Neural cell (in vitro differentiated cells): ENCODE measurements around the gene AGBL1. TPM values are rescaled to one million over a fixed set of nuclear protein-coding genes. Genes with fewer than 3 reads are reported as not detected.

Source experiments
- H2AFZ ChIP-seq: fragments of 200-600, 300-800 bp; sonication (generic), shearing (Covaris generic); 2 replicates; pipeline ENCODE4 v1.6.0; 2014; ENCODE audit warnings: low read depth, mild to moderate bottlenecking, antibody characterized with exemption, low read length, moderate library complexity
- H3F3A ChIP-seq: fragments of 200-600 bp; shearing (Covaris generic); 2 replicates; pipeline ENCODE4 v1.6.1; 2016; ENCODE audit warnings: mild to moderate bottlenecking, moderate library complexity, mixed read lengths, antibody characterized with exemption, low read length; ENCODE audit not compliant: insufficient read depth, poor library complexity, severe bottlenecking
- H3K27ac ChIP-seq: fragments of 200-600, 300-800 bp; sonication (generic), shearing (Covaris generic); 2 replicates; pipeline ENCODE4 v1.5.1; 2014; ENCODE audit warnings: mild to moderate bottlenecking, low read length, moderate library complexity
- H3K27me3 ChIP-seq: fragments of 300-800, 200-600 bp; sonication (generic), shearing (Covaris generic); 2 replicates; pipeline ENCODE4 v1.6.0; 2014; ENCODE audit warnings: mild to moderate bottlenecking, low read depth, low read length, moderate library complexity; ENCODE audit not compliant: insufficient read depth
- H3K36me3 ChIP-seq: fragments of 300-800, 200-600 bp; sonication (generic), shearing (Covaris generic); 2 replicates; pipeline ENCODE4 v1.5.1; 2014; ENCODE audit warnings: mild to moderate bottlenecking, antibody characterized with exemption, low read length, moderate library complexity; ENCODE audit not compliant: insufficient read depth
- H3K4me2 ChIP-seq: fragments of 300-800, 200-600 bp; sonication (generic), shearing (Covaris generic); 2 replicates; pipeline ENCODE4 v1.6.0; 2014; ENCODE audit warnings: mild to moderate bottlenecking, low read length
- H3K4me3 ChIP-seq: fragments of 300-800, 200-600 bp; sonication (generic), shearing (Covaris generic); 2 replicates; pipeline ENCODE4 v1.5.1; 2014; ENCODE audit warnings: mild to moderate bottlenecking, low read length, moderate library complexity
- H3K79me2 ChIP-seq: fragments of 200-600 bp; shearing (Covaris generic); replicated peaks from 2 replicates; pipeline ENCODE4 v1.6.0; 2014; ENCODE audit warnings: mild to moderate bottlenecking, low read length, moderate library complexity; ENCODE audit not compliant: insufficient read depth
- H3K9ac ChIP-seq: fragments of 300-800, 200-600 bp; sonication (generic), shearing (Covaris generic); 2 replicates; pipeline ENCODE4 v1.6.1; 2016; ENCODE audit warnings: mild to moderate bottlenecking, low read length, mixed read lengths
- H3K9me2 ChIP-seq: fragments of 200-600 bp; shearing (Covaris generic); 2 replicates; pipeline ENCODE4 v1.6.1; 2016; ENCODE audit warnings: mild to moderate bottlenecking, low read length, mixed read lengths; ENCODE audit not compliant: insufficient read depth
- H3K9me3 ChIP-seq: fragments of 200-600, 300-800 bp; sonication (generic), shearing (Covaris generic); 2 replicates; pipeline ENCODE4 v1.6.1; 2016; ENCODE audit warnings: mild to moderate bottlenecking, mixed run types, low read length, moderate library complexity, mixed read lengths
- H4K20me1 ChIP-seq: fragments of 200-600 bp; shearing (Covaris generic); 2 replicates; pipeline ENCODE4 v1.6.1; 2016; ENCODE audit warnings: mild to moderate bottlenecking, mixed run types; ENCODE audit not compliant: insufficient read depth
- CTCF ChIP-seq: fragments of 450-650 bp; IDR thresholded peaks from 2 replicates; pipeline ENCODE4 v1.5.1; 2014; ENCODE audit warnings: antibody characterized with exemption, mild to moderate bottlenecking, moderate library complexity; ENCODE audit not compliant: poor library complexity, severe bottlenecking
- EP300 ChIP-seq: fragments of 450-650 bp; conservative IDR thresholded peaks from 2 replicates; pipeline ENCODE4 v1.6.1; 2014; ENCODE audit warnings: antibody characterized with exemption, mild to moderate bottlenecking, moderate library complexity; ENCODE audit not compliant: poor library complexity, severe bottlenecking
- EZH2 ChIP-seq: fragments of 200-600, 300-800 bp; shearing (Covaris generic), sonication (generic); IDR thresholded peaks from 2 replicates; pipeline ENCODE4 v1.6.1; 2014; ENCODE audit warnings: antibody characterized with exemption, low read length, borderline replicate concordance, mild to moderate bottlenecking; ENCODE audit not compliant: insufficient read depth, poor library complexity, severe bottlenecking
- MXI1 ChIP-seq: fragments of 450-650 bp; conservative IDR thresholded peaks from 2 replicates; pipeline ENCODE4 v1.6.1; 2014; ENCODE audit warnings: antibody characterized with exemption, mild to moderate bottlenecking; ENCODE audit not compliant: poor library complexity, severe bottlenecking
- POLR2AphosphoS5 ChIP-seq: IDR thresholded peaks from 2 replicates; pipeline ENCODE4 v1.6.1; 2012
- RAD21 ChIP-seq: fragments of 450-650 bp; conservative IDR thresholded peaks from 2 replicates; pipeline ENCODE4 v1.6.1; 2014; ENCODE audit warnings: antibody characterized with exemption, mild to moderate bottlenecking, moderate library complexity
- REST ChIP-seq: IDR thresholded peaks from 2 replicates; pipeline ENCODE4 v1.6.1; 2012; ENCODE audit warnings: borderline replicate concordance
- SMC3 ChIP-seq: fragments of 450-650 bp; conservative IDR thresholded peaks from 2 replicates; pipeline ENCODE4 v1.6.1; 2014; ENCODE audit warnings: antibody characterized with exemption, mild to moderate bottlenecking, moderate library complexity; ENCODE audit not compliant: poor library complexity
- TAF1 ChIP-seq: IDR thresholded peaks from 2 replicates; pipeline ENCODE4 v1.6.1; 2012; ENCODE audit warnings: low read depth
- polyA plus RNA-seq: library from polyadenylated mRNA; depleted of rRNA; stranded (reverse); fragments of >200 nt; gene quantifications from 2 replicates; pipeline ENCODE4 v1.2.3, GENCODE V29; 2014

AGBL1 gene
- polyA plus RNA-seq, 1 donor from 2014 or later = 0.12 TPM

GRCh38 chr15:86295511-86295910, 215.8 kb downstream of the AGBL1 start:
- Histone ChIP-seq H3K9me3 (no peaks in the 10 kb centered on the region), H3K9me2 (no peaks in the 10 kb centered on the region), H3K36me3 (no peaks in the 10 kb centered on the region), H3F3A (no peaks in the 10 kb centered on the region), H3K4me2 (no peak overlapping the region), H3K9ac (no peak overlapping the region), H3K27ac (no peak overlapping the region), H4K20me1 (no peaks in the 10 kb centered on the region), H2AFZ (no peak overlapping the region), H3K79me2 (no peaks in the 10 kb centered on the region), H3K27me3 (no peaks in the 10 kb centered on the region), H3K4me3 (no peak overlapping the region)
- no peak for TF ChIP-seq MXI1

- Histone ChIP-seq H3K9ac (no peak overlapping the region), H3K9me2 (no peaks in the 10 kb centered on the region), H4K20me1 (no peaks in the 10 kb centered on the region), H3K4me3 (no peak overlapping the region), H3K27ac (no peak overlapping the region), H3F3A (no peaks in the 10 kb centered on the region), H3K4me2 (no peak overlapping the region), H3K36me3 (no peaks in the 10 kb centered on the region), H3K27me3 (no peaks in the 10 kb centered on the region), H3K9me3 (no peaks in the 10 kb centered on the region), H2AFZ (no peak overlapping the region), H3K79me2 (no peaks in the 10 kb centered on the region)
- TF ChIP-seq REST (no peak), RAD21 (no peak), EP300 (no peak), TAF1 (no peak), CTCF (no peak), POLR2AphosphoS5 (no peak), EZH2 (no peak), MXI1 (no peak), SMC3 (no peak)
Observed at GRCh38 chr15:86296769-86297168, 217.1 kb downstream of the AGBL1 start.
